ENCODE results near the gene MYL1. TPM values are rescaled to one million over a fixed set of nuclear protein-coding genes. Genes with fewer than 3 reads are reported as not detected.

MYL1 gene
- not detected in 2 replicates for total RNA-seq

GRCh38 chr2:210315015-210315788, at the start of gene MYL1:
TSS of gene MYL1 (minus strand) at chr2:210315174. CDS start at chr2:210315042, 132 bp downstream.

Small RNAs within 50 kb of the gene (small RNA-seq; reads per million reads assigned to genes)
- gene RF00019: not detected

Other genes with a start within 250 kb of the MYL1 start
- 11.4 and 16.7 TPM in 2 replicates for gene KANSL1L, start 143.8 kb downstream of the MYL1 start, total RNA-seq
- not detected in 2 replicates for gene ACADL, start 89.7 kb downstream of the MYL1 start, total RNA-seq
- 23.8 and 29.0 TPM in 2 replicates for gene LANCL1, start 161.6 kb upstream of the MYL1 start, total RNA-seq
- gene CPS1, start 241.4 kb upstream of the MYL1 start, total RNA-seq: 4.3 and 4.9 TPM in 2 replicates

Data from vein endothelial cell (primary cell).